K562 (cell line): ENCODE results near the gene TSEN54. TPM values are rescaled to one million over a fixed set of nuclear protein-coding genes. Genes with fewer than 3 reads are reported as not detected.
A peak's percentile ranks its signal among the peaks of the same experiment; 100 is the strongest.

ENCODE experiments used
- ATAC-seq: fragments of 200-7000 bp; cut with Tn5 transposase; 3 replicates; pipeline ENCODE4 v1.9.1; 2020; ENCODE audit warnings: moderate library complexity
- BruUV-seq: library from RNA; stranded (reverse); fragments of 400-500 nt; replicated peaks from 2 replicates; lab custom pipeline; 2021; lab: Mats Ljungman, UMichigan
- CTCF ChIA-PET: fragments of 300-600 bp; formaldehyde crosslinking; extraction: SDS; loops from one replicate; lab custom pipeline; 2021; ENCODE audit warnings: low intra/inter-chr PET ratio; lab: Yijun Ruan, JAX
- POLR2A ChIA-PET: fragments of 300-600, 350-650 bp; sonication (Branson Sonifier 250); formaldehyde crosslinking; extraction: SDS; loops from one replicate; lab custom pipeline; 2021; ENCODE audit warnings: antibody characterized with exemption, inconsistent platforms; lab: Yijun Ruan, JAX
- DNase-seq, 4 experiments: peaks; one replicate each; pipeline versions ENCODE4 v3.0.0 to v3.0.0-alpha.2; 2011 to 2018; ENCODE audit warnings: low spot score in 3 of 4, mixed read lengths in 3 of 4; ENCODE audit errors: extremely low read depth in 1 of 4
- FAIRE-seq: peaks from 2 replicates; lab custom pipeline; 2011; peaks lifted over from hg19 to GRCh38; lab: Jason Lieb, UNC
- H2AFZ ChIP-seq: 2 replicates; pipeline ENCODE4 v1.6.0; 2011; ENCODE audit warnings: low read depth, low read length, control low read depth, inconsistent platforms
- H3K27ac ChIP-seq: fragments of 200-600 bp; 3 replicates; pipeline ENCODE4 v1.8.0; 2011; ENCODE audit warnings: low read depth, mild to moderate bottlenecking, control low read depth, inconsistent platforms, low read length, moderate library complexity, mixed read lengths; ENCODE audit errors: extremely low read depth
- H3K27me3 ChIP-seq, 2 experiments: fragments of 300-600 bp in 1 of 2; 2 replicates in 1 of 2; 3 replicates in 1 of 2; pipeline versions ENCODE4 v1.6.0 to v1.8.0; 2011; ENCODE audit warnings: inconsistent platforms in 2 of 2, low read length in 2 of 2, mild to moderate bottlenecking in 1 of 2, mixed read lengths in 1 of 2, moderate library complexity in 1 of 2; ENCODE audit not compliant: control insufficient read depth in 2 of 2, insufficient read depth in 2 of 2
- H3K36me3 ChIP-seq: fragments of 300-600 bp; 3 replicates; pipeline ENCODE4 v1.8.0; 2011; ENCODE audit warnings: mild to moderate bottlenecking, low read length, inconsistent platforms; ENCODE audit not compliant: control insufficient read depth, insufficient read depth
- H3K4me1 ChIP-seq, 2 experiments: fragments of 200-600 bp in 1 of 2; replicated peaks in 1 of 2; 2 replicates in 1 of 2; 3 replicates in 1 of 2; pipeline versions ENCODE4 v1.5.1 to v1.8.0; 2011; ENCODE audit warnings: inconsistent platforms in 2 of 2, low read length in 2 of 2, mild to moderate bottlenecking in 1 of 2, mixed read lengths in 1 of 2, moderate library complexity in 1 of 2; ENCODE audit not compliant: control insufficient read depth in 2 of 2, insufficient read depth in 2 of 2
- H3K4me2 ChIP-seq: 2 replicates; pipeline ENCODE4 v1.6.1; 2011; ENCODE audit warnings: low read length, control low read depth, inconsistent platforms, mixed read lengths; ENCODE audit not compliant: insufficient read depth
- H3K4me3 ChIP-seq: fragments of 200-600 bp; sonication (generic), shearing (Covaris generic); 2 replicates; pipeline ENCODE4 v1.5.1; 2016; ENCODE audit warnings: control low read depth, inconsistent platforms
- H3K79me2 ChIP-seq: fragments of 200-600 bp; 3 replicates; pipeline ENCODE4 v1.8.0; 2011; ENCODE audit warnings: low read length, inconsistent platforms; ENCODE audit not compliant: control insufficient read depth, insufficient read depth
- H3K9ac ChIP-seq, 2 experiments: 2 replicates each; pipeline versions ENCODE4 v1.6.0 to v1.6.1; 2011; ENCODE audit warnings: low read depth in 2 of 2, low read length in 2 of 2, control low read depth in 1 of 2, inconsistent platforms in 1 of 2, mild to moderate bottlenecking in 1 of 2, mixed read lengths in 1 of 2; ENCODE audit not compliant: insufficient read depth in 1 of 2
- H3K9me1 ChIP-seq: one replicate; pipeline ENCODE4 v1.6.0; 2011; ENCODE audit warnings: inconsistent platforms, mild to moderate bottlenecking, low read length, moderate library complexity; ENCODE audit not compliant: control insufficient read depth, insufficient read depth
- H3K9me3 ChIP-seq: replicated peaks from 2 replicates; pipeline ENCODE4 v1.5.1; 2011; ENCODE audit warnings: low read depth, low read length, inconsistent platforms; ENCODE audit not compliant: control insufficient read depth, insufficient read depth
- H4K20me1 ChIP-seq: replicated peaks from 2 replicates; pipeline ENCODE4 v1.6.1; 2011; ENCODE audit warnings: low read length, inconsistent platforms, mixed read lengths; ENCODE audit not compliant: control insufficient read depth, insufficient read depth
- ADNP ChIP-seq: fragments of 200-800 bp; sonication (Bioruptor generic); IDR thresholded peaks from 2 replicates; pipeline ENCODE4 v1.6.1; 2016; ENCODE audit warnings: missing genetic modification characterization, missing compliant biosample characterization
- FOXA3 ChIP-seq, 2 experiments: fragments of 450-650 bp in 1 of 2; sonication (generic) in 1 of 2; formaldehyde crosslinking; IDR thresholded peaks in 1 of 2; conservative IDR thresholded peaks in 1 of 2; 2 replicates each; pipeline versions ENCODE4 v1.4.0 to v1.8.0; 2020 to 2022; ENCODE audit warnings: mild to moderate bottlenecking in 2 of 2, missing genetic modification reagents in 1 of 2
- KLF10 ChIP-seq: fragments of 250-450 bp; sonication (Bioruptor Pico); IDR thresholded peaks from 2 replicates; pipeline ENCODE4 v1.6.1; 2021; ENCODE audit warnings: matching md5 sums
- NELFE ChIP-seq: IDR thresholded peaks from 2 replicates; pipeline ENCODE4 v1.6.1; 2011; ENCODE audit warnings: mild to moderate bottlenecking; ENCODE audit not compliant: insufficient read depth, insufficient read length
- RBM25 ChIP-seq: fragments of 200-400 bp; formaldehyde crosslinking; IDR thresholded peaks from 2 replicates; pipeline ENCODE4 v1.6.1; 2018; ENCODE audit warnings: low read length, low read depth, moderate library complexity; ENCODE audit not compliant: severe bottlenecking
- RHOXF2B ChIP-seq: fragments of 250-450 bp; sonication (Bioruptor Pico); conservative IDR thresholded peaks from 2 replicates; pipeline ENCODE4 v1.5.1; 2021
- SLC30A9 ChIP-seq: fragments of 250-450 bp; sonication (Bioruptor Pico); IDR thresholded peaks from 2 replicates; pipeline ENCODE4 v1.8.0; 2022; ENCODE audit warnings: mild to moderate bottlenecking, moderate library complexity
- SNIP1 ChIP-seq: fragments of 450-650 bp; IDR thresholded peaks from 2 replicates; pipeline ENCODE4 v1.7.1; 2017; ENCODE audit warnings: low read depth, mild to moderate bottlenecking
- SP1 ChIP-seq: sonication (generic); formaldehyde crosslinking; IDR thresholded peaks from 2 replicates; pipeline ENCODE4 v1.8.1; 2022; ENCODE audit warnings: mild to moderate bottlenecking, missing genetic modification reagents
- SUPT5H ChIP-seq: fragments of 450-650 bp; IDR thresholded peaks from 2 replicates; pipeline ENCODE4 v1.6.1; 2016
- WGBS: fragments of 100-300 bp; shearing (Covaris generic); methylation state at CpG from one replicate; pipeline ENCODE4 v1.1.6; 2016; ENCODE audit warnings: low coverage, mixed read lengths; ENCODE audit not compliant: insufficient coverage; ENCODE audit errors: missing lambda C conversion rate; 5-methylcytosine and 5-hydroxymethylcytosine counted together
- in situ Hi-C: fragments of 300-500 bp; cut with MboI; formaldehyde crosslinking; loops from 4 replicates; pipeline ENCODE4 v1.15.0; 2018; ENCODE audit warnings: inconsistent platforms, mixed read lengths
- intact Hi-C: fragments of 100-400 bp; cut with micrococcal nuclease; formaldehyde crosslinking; loops from 2 replicates; pipeline ENCODE4 v1.14.2; 2022
- polyA plus RNA-seq, 8 experiments: library from polyadenylated mRNA; depleted of rRNA in 4 of 8; stranded (reverse) in 5 of 8; unstranded in 3 of 8; fragments of >200 nt; fragmentation: Nextera tagmentation in 2 of 8; fragmentation: Illumina TruSeq in 1 of 8; extraction: Ambion mirVana in 2 of 8; extraction: Trizol in 1 of 8; gene quantifications; 2 replicates each; pipeline versions ENCODE4 v1.2.1 to v1.2.3, GENCODE V29; 2011 to 2014; ENCODE audit warnings: inconsistent platforms in 1 of 8, missing spikeins in 1 of 8
- total RNA-seq, 7 experiments: library from RNA; depleted of rRNA in 6 of 7; stranded (reverse); fragments of >200 nt in 6 of 7; fragmentation: Illumina TruSeq in 2 of 7; extraction: Trizol in 2 of 7; gene quantifications; 2 replicates each; pipeline versions ENCODE4 v1.2.1 to v1.2.3, GENCODE V29; 2011 to 2021; ENCODE audit warnings: low replicate concordance in 1 of 7
- TF ChIP-seq, protein P1 (sequence below), 3 experiments: IDR thresholded peaks in 2 of 3; conservative IDR thresholded peaks in 1 of 3; 2 replicates each; pipeline ENCODE4 v1.5.1; 2011 to 2012; ENCODE audit warnings: low read length in 3 of 3, mild to moderate bottlenecking in 3 of 3, control low read depth in 2 of 3, improper control_type of control experiment in 1 of 3, inconsistent platforms in 1 of 3, low read depth in 1 of 3, mixed read lengths in 1 of 3, moderate library complexity in 1 of 3; ENCODE audit not compliant: insufficient read depth in 2 of 3
- TF ChIP-seq, protein P2 (sequence below): fragments of 250-450 bp; sonication (Bioruptor Pico); IDR thresholded peaks from 2 replicates; pipeline ENCODE4 v1.4.0; 2020; ENCODE audit warnings: mild to moderate bottlenecking, moderate library complexity
- TF ChIP-seq, protein P3 (sequence below), 2 experiments: IDR thresholded peaks; 2 replicates each; pipeline ENCODE4 v1.6.1; 2012; ENCODE audit warnings: improper control_type of control experiment in 2 of 2, low read depth in 2 of 2, low read length in 2 of 2, borderline replicate concordance in 1 of 2

The TSEN54 gene
- total and polyA plus RNA-seq, 9 of the 15 experiments (the other 6 are each of a cell fraction or from before 2014, with no cell fraction given): 5.9 to 64.3 (median 48.9) TPM

GRCh38 chr17:75478508-75478907 lies 37.8 kb upstream of the TSEN54 start (continued):
- TF ChIP-seq SUPT5H (no peak), SNIP1 (no peak)

- in situ Hi-C loops: no loop called here
- H3K4me2 ChIP-seq: no peak overlapping the region
- ChIA-PET CTCF (no interaction called here), POLR2A (interaction anchor here (0.9 to 1.7 kb wide), 4 partner anchors 11 to 36 kb away, joined by 3 to 6 read pairs (median 6); partner anchors contain the start of genes TMEM94 and TSEN54)
- H3K36me3 ChIP-seq: peaks cover 3% of the 10 kb centered on the region; the same call in 1 of the 3 replicates
- no peak overlapping the region for H2AFZ ChIP-seq
- 71% methylated on average over 5 of the region's 6 CpGs for WGBS
- H4K20me1 ChIP-seq: peaks cover 17% of the 10 kb centered on the region; the same call in 1 of the 2 replicates
- intact Hi-C loops: no loop called here
- H3K4me3 ChIP-seq: no peak overlapping the region
- BruUV-seq: no TSS peak
- ATAC-seq: peak; percentile 21; the same call in 1 of the 3 replicates
- peak overlapping the region in 1 of 2 experiments; percentile 60; a peak in 2 of 4 replicates for H3K9ac ChIP-seq
- H3K9me3 ChIP-seq: no peaks in the 10 kb centered on the region
- no peaks in the 10 kb centered on the region for H3K27me3 ChIP-seq
- H3K4me1 ChIP-seq: peaks cover 0 to 16% of the 10 kb centered on the region in 2 experiments; a peak in 2 of 5 replicates
- H3K79me2 ChIP-seq: no peaks in the 10 kb centered on the region
- no peaks in the 10 kb centered on the region for H3K9me1 ChIP-seq
- no peak overlapping the region for H3K27ac ChIP-seq
- DNase-seq: no peak
- no peak for FAIRE-seq
- TF ChIP-seq SP1 (CRISPR knock-in tag) (no peak), ADNP (no peak), FOXA3 (CRISPR knock-in tag; conservative IDR thresholded peaks at IDR 0.05 in 1 of 2, IDR thresholded peaks at IDR 0.05 in 1 of 2) (no peak), NELFE (no peak), KLF10 (no peak), RBM25 (no peak), RHOXF2B (CRISPR knock-in tag) (no peak), SLC30A9 (no peak)
- TF ChIP-seq, protein P1, sequence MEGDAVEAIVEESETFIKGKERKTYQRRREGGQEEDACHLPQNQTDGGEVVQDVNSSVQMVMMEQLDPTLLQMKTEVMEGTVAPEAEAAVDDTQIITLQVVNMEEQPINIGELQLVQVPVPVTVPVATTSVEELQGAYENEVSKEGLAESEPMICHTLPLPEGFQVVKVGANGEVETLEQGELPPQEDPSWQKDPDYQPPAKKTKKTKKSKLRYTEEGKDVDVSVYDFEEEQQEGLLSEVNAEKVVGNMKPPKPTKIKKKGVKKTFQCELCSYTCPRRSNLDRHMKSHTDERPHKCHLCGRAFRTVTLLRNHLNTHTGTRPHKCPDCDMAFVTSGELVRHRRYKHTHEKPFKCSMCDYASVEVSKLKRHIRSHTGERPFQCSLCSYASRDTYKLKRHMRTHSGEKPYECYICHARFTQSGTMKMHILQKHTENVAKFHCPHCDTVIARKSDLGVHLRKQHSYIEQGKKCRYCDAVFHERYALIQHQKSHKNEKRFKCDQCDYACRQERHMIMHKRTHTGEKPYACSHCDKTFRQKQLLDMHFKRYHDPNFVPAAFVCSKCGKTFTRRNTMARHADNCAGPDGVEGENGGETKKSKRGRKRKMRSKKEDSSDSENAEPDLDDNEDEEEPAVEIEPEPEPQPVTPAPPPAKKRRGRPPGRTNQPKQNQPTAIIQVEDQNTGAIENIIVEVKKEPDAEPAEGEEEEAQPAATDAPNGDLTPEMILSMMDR (IDR thresholded peaks at IDR 0.05 in 2 of 3, conservative IDR thresholded peaks at IDR 0.05 in 1 of 3; ENCODE audit: insufficient read depth in 2 of 3, low read depth in 1 of 3, low read length in 3 of 3): no peak
- TF ChIP-seq, protein P2, sequence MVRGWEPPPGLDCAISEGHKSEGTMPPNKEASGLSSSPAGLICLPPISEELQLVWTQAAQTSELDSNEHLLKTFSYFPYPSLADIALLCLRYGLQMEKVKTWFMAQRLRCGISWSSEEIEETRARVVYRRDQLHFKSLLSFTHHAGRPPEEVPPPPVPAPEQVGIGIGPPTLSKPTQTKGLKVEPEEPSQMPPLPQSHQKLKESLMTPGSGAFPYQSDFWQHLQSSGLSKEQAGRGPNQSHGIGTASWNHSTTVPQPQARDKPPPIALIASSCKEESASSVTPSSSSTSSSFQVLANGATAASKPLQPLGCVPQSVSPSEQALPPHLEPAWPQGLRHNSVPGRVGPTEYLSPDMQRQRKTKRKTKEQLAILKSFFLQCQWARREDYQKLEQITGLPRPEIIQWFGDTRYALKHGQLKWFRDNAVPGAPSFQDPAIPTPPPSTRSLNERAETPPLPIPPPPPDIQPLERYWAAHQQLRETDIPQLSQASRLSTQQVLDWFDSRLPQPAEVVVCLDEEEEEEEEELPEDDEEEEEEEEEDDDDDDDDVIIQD: no peak
- TF ChIP-seq, protein P3, sequence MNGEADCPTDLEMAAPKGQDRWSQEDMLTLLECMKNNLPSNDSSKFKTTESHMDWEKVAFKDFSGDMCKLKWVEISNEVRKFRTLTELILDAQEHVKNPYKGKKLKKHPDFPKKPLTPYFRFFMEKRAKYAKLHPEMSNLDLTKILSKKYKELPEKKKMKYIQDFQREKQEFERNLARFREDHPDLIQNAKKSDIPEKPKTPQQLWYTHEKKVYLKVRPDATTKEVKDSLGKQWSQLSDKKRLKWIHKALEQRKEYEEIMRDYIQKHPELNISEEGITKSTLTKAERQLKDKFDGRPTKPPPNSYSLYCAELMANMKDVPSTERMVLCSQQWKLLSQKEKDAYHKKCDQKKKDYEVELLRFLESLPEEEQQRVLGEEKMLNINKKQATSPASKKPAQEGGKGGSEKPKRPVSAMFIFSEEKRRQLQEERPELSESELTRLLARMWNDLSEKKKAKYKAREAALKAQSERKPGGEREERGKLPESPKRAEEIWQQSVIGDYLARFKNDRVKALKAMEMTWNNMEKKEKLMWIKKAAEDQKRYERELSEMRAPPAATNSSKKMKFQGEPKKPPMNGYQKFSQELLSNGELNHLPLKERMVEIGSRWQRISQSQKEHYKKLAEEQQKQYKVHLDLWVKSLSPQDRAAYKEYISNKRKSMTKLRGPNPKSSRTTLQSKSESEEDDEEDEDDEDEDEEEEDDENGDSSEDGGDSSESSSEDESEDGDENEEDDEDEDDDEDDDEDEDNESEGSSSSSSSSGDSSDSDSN (IDR thresholded peaks at IDR 0.05; ENCODE audit: borderline replicate concordance in 1 of 2, low read depth in 2 of 2, low read length in 2 of 2): no peak
These were observed 36.0 kb upstream of the TSEN54 start for GRCh38 chr17:75480281-75480680.
